ENCODE results near the gene SORCS1. TPM values are rescaled to one million over a fixed set of nuclear protein-coding genes. Genes with fewer than 3 reads are reported as not detected.

SORCS1 gene
- total RNA-seq, 3 donors from 2014 or later = 0.73 to 3.3 (median 2.9) TPM

- Histone ChIP-seq H3K27ac (no peak overlapping the region), H3K4me3 (no peak overlapping the region)
Observed at GRCh38 chr10:106631016-106631702, 533.3 kb downstream of the SORCS1 start.

GRCh38 chr10:106626371-106626770, 538.1 kb downstream of the SORCS1 start:
- DNase-seq (ENCODE audit: low spot score in 2 of 2) = no peak
- H3K27me3 ChIP-seq = no peaks in the 10 kb centered on the region
- no peak overlapping the region for H3K4me3 ChIP-seq
- TF ChIP-seq POLR2A (IDR thresholded peaks at IDR 0.05) = no peak
- TF ChIP-seq POLR2AphosphoS5 (IDR thresholded peaks at IDR 0.05) = no peak
- no peak for TF ChIP-seq CTCF (IDR thresholded peaks at IDR 0.05)
- no peaks in the 10 kb centered on the region for H3K36me3 ChIP-seq
- H3K9me3 ChIP-seq = no peaks in the 10 kb centered on the region
- intact Hi-C loops (cut with DNase I; ENCODE audit: low total_unique reads) = no loop called here
- H3K4me1 ChIP-seq = no peaks in the 10 kb centered on the region
- H3K27ac ChIP-seq = no peak overlapping the region

More at GRCh38 chr10:106631016-106631702, 533.3 kb downstream of the SORCS1 start:
- DNase-seq (ENCODE audit: low spot score in 2 of 2) = no peak
- no peaks in the 10 kb centered on the region for H3K27me3 ChIP-seq
- TF ChIP-seq CTCF (IDR thresholded peaks at IDR 0.05) (no peak), POLR2A (IDR thresholded peaks at IDR 0.05) (no peak), POLR2AphosphoS5 (IDR thresholded peaks at IDR 0.05) (no peak)
- no peaks in the 10 kb centered on the region for H3K36me3 ChIP-seq
- H3K4me1 ChIP-seq = no peaks in the 10 kb centered on the region
- intact Hi-C loops (cut with DNase I; ENCODE audit: low total_unique reads) = no loop called here
- no peaks in the 10 kb centered on the region for H3K9me3 ChIP-seq

- TF ChIP-seq POLR2AphosphoS5 (IDR thresholded peaks at IDR 0.05) = no peak
- no peak for TF ChIP-seq CTCF (IDR thresholded peaks at IDR 0.05)
- TF ChIP-seq POLR2A (IDR thresholded peaks at IDR 0.05) = no peak
- no peak overlapping the region for H3K27ac ChIP-seq
- no peak overlapping the region for H3K4me3 ChIP-seq
- intact Hi-C loops (cut with DNase I; ENCODE audit: low total_unique reads) = no loop called here
- no peak for DNase-seq (ENCODE audit: low spot score in 2 of 2)
- H3K27me3 ChIP-seq = no peaks in the 10 kb centered on the region
- H3K4me1 ChIP-seq = no peaks in the 10 kb centered on the region
- no peaks in the 10 kb centered on the region for H3K36me3 ChIP-seq
- no peaks in the 10 kb centered on the region for H3K9me3 ChIP-seq
Observed at GRCh38 chr10:106625751-106626150, 538.8 kb downstream of the SORCS1 start.

GRCh38 chr10:106619346-106619745, 545.2 kb downstream of the SORCS1 start:
- no peaks in the 10 kb centered on the region for H3K27me3 ChIP-seq
- no peak overlapping the region for H3K27ac ChIP-seq
- no peaks in the 10 kb centered on the region for H3K36me3 ChIP-seq
- intact Hi-C loops (cut with DNase I; ENCODE audit: low total_unique reads) = no loop called here
- TF ChIP-seq POLR2AphosphoS5 (IDR thresholded peaks at IDR 0.05) = no peak
- no peak for TF ChIP-seq CTCF (IDR thresholded peaks at IDR 0.05)
- no peak for TF ChIP-seq POLR2A (IDR thresholded peaks at IDR 0.05)
- H3K4me1 ChIP-seq = no peaks in the 10 kb centered on the region
- no peaks in the 10 kb centered on the region for H3K9me3 ChIP-seq
- no peak for DNase-seq (ENCODE audit: low spot score in 2 of 2)
- H3K4me3 ChIP-seq = no peak overlapping the region

GRCh38 chr10:106618646-106619045, 545.9 kb downstream of the SORCS1 start:
- intact Hi-C loops (cut with DNase I; ENCODE audit: low total_unique reads) = no loop called here
- DNase-seq (ENCODE audit: low spot score in 2 of 2) = no peak
- H3K4me3 ChIP-seq = no peak overlapping the region
- no peaks in the 10 kb centered on the region for H3K4me1 ChIP-seq
- no peaks in the 10 kb centered on the region for H3K9me3 ChIP-seq
- H3K27ac ChIP-seq = peak overlapping the region in 1 of 2 donors; percentile 53
- no peaks in the 10 kb centered on the region for H3K27me3 ChIP-seq
- TF ChIP-seq POLR2AphosphoS5 (IDR thresholded peaks at IDR 0.05) (no peak), CTCF (IDR thresholded peaks at IDR 0.05) (no peak), POLR2A (IDR thresholded peaks at IDR 0.05) (no peak)
- H3K36me3 ChIP-seq = no peaks in the 10 kb centered on the region
